OCI-LY3 (cell line): Measurements from ENCODE around the gene NTNG1.

ENCODE experiments used
- EZH2phosphoT487 ChIP-seq: fragments of 200-600 bp; shearing (Covaris generic); IDR thresholded peaks from 2 replicates; pipeline ENCODE4 v1.6.1; 2018; ENCODE audit warnings: antibody characterized with exemption, mixed run types, low read depth
- TF ChIP-seq, protein P1 (sequence below): fragments of 200-600, 300-600 bp; sonication (generic); IDR thresholded peaks from 2 replicates; pipeline ENCODE4 v1.5.1; 2014; ENCODE audit warnings: antibody characterized with exemption, low read length, low read depth

DNA sequence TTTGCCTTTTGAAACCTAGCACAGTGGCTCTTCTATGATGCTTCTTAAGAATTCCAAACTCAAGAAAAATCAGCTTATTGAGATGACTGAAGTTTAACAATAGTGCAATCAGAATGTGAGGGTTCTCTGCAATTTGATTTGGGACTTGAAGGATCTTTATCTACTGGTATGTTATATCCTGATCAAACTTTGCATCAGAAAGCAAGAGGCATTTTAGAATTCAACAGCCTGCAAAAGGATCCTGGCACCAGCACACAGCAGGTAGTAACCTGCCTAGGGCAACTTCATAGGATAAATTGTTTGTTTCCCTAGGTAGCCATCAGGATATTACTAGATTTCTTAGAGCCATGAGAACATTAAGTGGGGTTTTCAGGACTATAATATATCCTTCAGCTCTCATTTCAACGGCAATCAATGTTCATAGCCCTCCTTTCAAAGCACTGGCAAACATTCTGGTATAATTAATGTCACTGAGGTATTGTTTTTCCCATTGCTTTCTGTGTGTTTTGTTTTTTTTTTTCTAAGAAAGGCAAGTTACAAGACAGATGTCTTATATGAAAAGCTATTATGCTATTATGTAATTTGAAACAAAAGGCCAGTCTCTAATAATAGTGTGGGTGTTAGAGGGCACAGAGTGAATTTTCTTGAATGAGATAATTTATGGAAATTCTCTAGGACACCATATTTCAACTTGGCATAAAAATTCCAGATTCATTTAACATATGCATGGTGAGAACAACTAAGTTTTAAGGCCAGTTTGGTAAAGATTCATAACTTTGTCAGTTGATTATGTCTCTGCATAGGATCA, 34.5 kb downstream of the NTNG1 start:
- TF ChIP-seq, protein P1, sequence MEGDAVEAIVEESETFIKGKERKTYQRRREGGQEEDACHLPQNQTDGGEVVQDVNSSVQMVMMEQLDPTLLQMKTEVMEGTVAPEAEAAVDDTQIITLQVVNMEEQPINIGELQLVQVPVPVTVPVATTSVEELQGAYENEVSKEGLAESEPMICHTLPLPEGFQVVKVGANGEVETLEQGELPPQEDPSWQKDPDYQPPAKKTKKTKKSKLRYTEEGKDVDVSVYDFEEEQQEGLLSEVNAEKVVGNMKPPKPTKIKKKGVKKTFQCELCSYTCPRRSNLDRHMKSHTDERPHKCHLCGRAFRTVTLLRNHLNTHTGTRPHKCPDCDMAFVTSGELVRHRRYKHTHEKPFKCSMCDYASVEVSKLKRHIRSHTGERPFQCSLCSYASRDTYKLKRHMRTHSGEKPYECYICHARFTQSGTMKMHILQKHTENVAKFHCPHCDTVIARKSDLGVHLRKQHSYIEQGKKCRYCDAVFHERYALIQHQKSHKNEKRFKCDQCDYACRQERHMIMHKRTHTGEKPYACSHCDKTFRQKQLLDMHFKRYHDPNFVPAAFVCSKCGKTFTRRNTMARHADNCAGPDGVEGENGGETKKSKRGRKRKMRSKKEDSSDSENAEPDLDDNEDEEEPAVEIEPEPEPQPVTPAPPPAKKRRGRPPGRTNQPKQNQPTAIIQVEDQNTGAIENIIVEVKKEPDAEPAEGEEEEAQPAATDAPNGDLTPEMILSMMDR: no peak
- no peak for TF ChIP-seq EZH2phosphoT487
